DND-41 (cell line): ENCODE data around the gene TNNI3K.

Experiments
- ATAC-seq: fragments of 200-7000 bp; cut with Tn5 transposase; 3 replicates; pipeline ENCODE4 v1.9.1; 2021; ENCODE audit warnings: low read depth; ENCODE audit not compliant: insufficient read depth
- DNase-seq: peaks from one replicate; pipeline ENCODE4 v3.0.0-alpha.2; 2020
- H2AFZ ChIP-seq: 2 replicates; pipeline ENCODE4 v1.6.0; 2012; ENCODE audit warnings: low read depth, low read length
- H3K27ac ChIP-seq: 2 replicates; pipeline ENCODE4 v1.5.1; 2012; ENCODE audit warnings: low read length, inconsistent platforms
- H3K27me3 ChIP-seq: fragments of 200-600 bp; sonication (generic); 2 replicates; pipeline ENCODE4 v1.6.0; 2012; ENCODE audit warnings: low read length, mild to moderate bottlenecking, inconsistent platforms; ENCODE audit not compliant: insufficient read depth, poor library complexity
- H3K36me3 ChIP-seq: 2 replicates; pipeline ENCODE4 v1.5.1; 2012; ENCODE audit warnings: low read length, inconsistent platforms; ENCODE audit not compliant: insufficient read depth
- H3K4me1 ChIP-seq: 2 replicates; pipeline ENCODE4 v1.5.1; 2012; ENCODE audit warnings: mild to moderate bottlenecking, low read length; ENCODE audit not compliant: insufficient read depth
- H3K4me2 ChIP-seq: 2 replicates; pipeline ENCODE4 v1.6.0; 2012; ENCODE audit warnings: mild to moderate bottlenecking, moderate library complexity, low read length, inconsistent platforms; ENCODE audit not compliant: insufficient read depth
- H3K4me3 ChIP-seq, 2 experiments: fragments of 200-600 bp in 1 of 2; shearing (Covaris generic) in 1 of 2; 2 replicates each; pipeline ENCODE4 v1.5.1; 2012 to 2016; ENCODE audit warnings: inconsistent platforms in 2 of 2, low read length in 2 of 2, mild to moderate bottlenecking in 2 of 2, low read depth in 1 of 2, moderate library complexity in 1 of 2
- H3K79me2 ChIP-seq: 2 replicates; pipeline ENCODE4 v1.6.0; 2012; ENCODE audit warnings: low read length, inconsistent platforms; ENCODE audit not compliant: insufficient read depth
- H3K9ac ChIP-seq: 2 replicates; pipeline ENCODE4 v1.6.0; 2012; ENCODE audit warnings: low read depth, mild to moderate bottlenecking, inconsistent platforms, low read length, moderate library complexity
- H3K9me3 ChIP-seq: 2 replicates; pipeline ENCODE4 v1.5.1; 2012; ENCODE audit warnings: low read length, moderate library complexity, mild to moderate bottlenecking, inconsistent platforms; ENCODE audit not compliant: insufficient read depth, severe bottlenecking
- H4K20me1 ChIP-seq: 2 replicates; pipeline ENCODE4 v1.6.0; 2012; ENCODE audit warnings: low read length; ENCODE audit not compliant: insufficient read depth
- EZH2 ChIP-seq: IDR thresholded peaks from 3 replicates; pipeline ENCODE4 v1.6.1; 2012; ENCODE audit warnings: borderline replicate concordance, low read depth, mild to moderate bottlenecking, moderate library complexity, low read length, inconsistent platforms; ENCODE audit not compliant: severe bottlenecking
- TF ChIP-seq, protein P1 (sequence below): IDR thresholded peaks from 2 replicates; pipeline ENCODE4 v1.5.1; 2012; ENCODE audit warnings: borderline replicate concordance, low read length, moderate library complexity, mild to moderate bottlenecking; ENCODE audit not compliant: poor library complexity, severe bottlenecking; ENCODE audit errors: extremely low read depth

Gene TNNI3K

DNA sequence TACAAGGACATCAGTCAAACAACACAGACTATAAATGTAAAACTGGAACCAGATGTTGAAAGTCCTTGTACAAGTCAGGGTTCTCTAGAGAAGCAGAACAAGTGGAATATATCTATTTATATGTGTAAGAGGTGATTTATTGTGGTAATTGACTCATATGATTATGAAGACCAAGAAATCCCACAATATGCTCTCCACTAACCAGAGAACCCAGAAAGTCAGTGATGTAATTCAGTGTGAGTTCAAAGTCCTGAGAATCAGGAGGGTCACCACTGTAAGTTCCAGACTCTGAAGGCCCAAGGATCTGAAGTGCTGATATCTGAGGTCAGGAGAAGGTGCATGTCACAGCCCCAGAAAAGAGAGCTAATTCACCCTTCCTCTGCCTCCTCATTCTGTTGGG, 220.2 kb downstream of the TNNI3K start:
- TF ChIP-seq, protein P1, sequence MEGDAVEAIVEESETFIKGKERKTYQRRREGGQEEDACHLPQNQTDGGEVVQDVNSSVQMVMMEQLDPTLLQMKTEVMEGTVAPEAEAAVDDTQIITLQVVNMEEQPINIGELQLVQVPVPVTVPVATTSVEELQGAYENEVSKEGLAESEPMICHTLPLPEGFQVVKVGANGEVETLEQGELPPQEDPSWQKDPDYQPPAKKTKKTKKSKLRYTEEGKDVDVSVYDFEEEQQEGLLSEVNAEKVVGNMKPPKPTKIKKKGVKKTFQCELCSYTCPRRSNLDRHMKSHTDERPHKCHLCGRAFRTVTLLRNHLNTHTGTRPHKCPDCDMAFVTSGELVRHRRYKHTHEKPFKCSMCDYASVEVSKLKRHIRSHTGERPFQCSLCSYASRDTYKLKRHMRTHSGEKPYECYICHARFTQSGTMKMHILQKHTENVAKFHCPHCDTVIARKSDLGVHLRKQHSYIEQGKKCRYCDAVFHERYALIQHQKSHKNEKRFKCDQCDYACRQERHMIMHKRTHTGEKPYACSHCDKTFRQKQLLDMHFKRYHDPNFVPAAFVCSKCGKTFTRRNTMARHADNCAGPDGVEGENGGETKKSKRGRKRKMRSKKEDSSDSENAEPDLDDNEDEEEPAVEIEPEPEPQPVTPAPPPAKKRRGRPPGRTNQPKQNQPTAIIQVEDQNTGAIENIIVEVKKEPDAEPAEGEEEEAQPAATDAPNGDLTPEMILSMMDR = no peak
- TF ChIP-seq EZH2 = no peak
- H3K36me3 ChIP-seq = no peaks in the 10 kb centered on the region
- H4K20me1 ChIP-seq = no peaks in the 10 kb centered on the region
- H3K9ac ChIP-seq = no peak overlapping the region
- H3K9me3 ChIP-seq = no peaks in the 10 kb centered on the region
- no peak overlapping the region for H2AFZ ChIP-seq
- no peak for DNase-seq
- ATAC-seq = no peak
- H3K27me3 ChIP-seq = no peaks in the 10 kb centered on the region
- no peaks in the 10 kb centered on the region for H3K4me1 ChIP-seq
- no peak overlapping the region for H3K4me3 ChIP-seq
- no peaks in the 10 kb centered on the region for H3K79me2 ChIP-seq
- H3K4me2 ChIP-seq = no peak overlapping the region
- H3K27ac ChIP-seq = no peak overlapping the region

GRCh38 chr1:74457253-74457652, 222.1 kb downstream of the TNNI3K start:
- H3K27me3 ChIP-seq = no peaks in the 10 kb centered on the region
- no peaks in the 10 kb centered on the region for H3K79me2 ChIP-seq
- no peaks in the 10 kb centered on the region for H3K9me3 ChIP-seq
- no peak for TF ChIP-seq EZH2
- TF ChIP-seq, protein P1 = no peak
- H2AFZ ChIP-seq = no peak overlapping the region
- H3K4me1 ChIP-seq = no peaks in the 10 kb centered on the region
- no peak overlapping the region for H3K4me3 ChIP-seq
- DNase-seq (no peak), ATAC-seq (no peak)
- H3K36me3 ChIP-seq = no peaks in the 10 kb centered on the region
- H4K20me1 ChIP-seq = no peaks in the 10 kb centered on the region
- no peak overlapping the region for H3K27ac ChIP-seq
- no peak overlapping the region for H3K9ac ChIP-seq
- no peak overlapping the region for H3K4me2 ChIP-seq

DNA sequence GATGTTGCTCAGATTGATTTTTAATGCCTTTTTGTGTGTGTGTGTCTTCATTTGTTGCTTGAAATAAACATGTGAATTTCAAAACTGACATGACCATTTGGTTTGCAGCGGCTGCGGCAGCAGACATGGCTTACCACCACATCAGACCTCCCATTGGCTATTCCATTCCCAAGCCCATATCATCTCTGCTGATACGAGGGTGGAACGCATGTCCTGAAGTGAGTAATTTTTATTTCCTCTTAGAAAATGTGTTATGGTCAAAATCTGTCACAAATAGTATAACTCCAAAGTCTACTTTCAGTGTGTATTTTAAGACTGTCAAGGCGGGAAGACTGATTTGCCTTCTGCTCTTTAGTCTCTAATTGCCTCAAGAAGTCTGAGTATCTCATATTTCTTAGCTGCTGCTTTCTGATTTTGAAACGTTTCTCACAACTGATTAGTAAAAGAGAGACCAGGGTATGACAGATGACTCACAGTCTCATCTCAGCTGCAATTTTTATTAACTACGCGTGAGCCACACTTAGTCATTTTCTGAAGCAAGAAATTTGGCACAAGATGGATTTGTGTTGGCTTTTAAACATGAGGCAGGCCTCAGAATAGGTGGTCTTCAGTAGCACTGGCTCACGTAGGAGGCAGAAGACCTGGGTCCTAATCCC, 228.3 kb downstream of the TNNI3K start:
- Histone ChIP-seq H3K27me3 (no peaks in the 10 kb centered on the region), H3K4me3 (no peak overlapping the region), H3K4me1 (no peaks in the 10 kb centered on the region), H3K9me3 (no peaks in the 10 kb centered on the region), H2AFZ (no peak overlapping the region), H4K20me1 (no peaks in the 10 kb centered on the region), H3K4me2 (no peak overlapping the region), H3K79me2 (no peaks in the 10 kb centered on the region), H3K27ac (no peak overlapping the region), H3K9ac (no peak overlapping the region), H3K36me3 (no peaks in the 10 kb centered on the region)
- no peak for TF ChIP-seq EZH2
- TF ChIP-seq, protein P1 = no peak
- no peak for ATAC-seq
- DNase-seq = no peak
